Measurements from ENCODE around the gene GALNT10.
A peak's percentile ranks its signal among the peaks of the same experiment; 100 is the strongest.

DNA sequence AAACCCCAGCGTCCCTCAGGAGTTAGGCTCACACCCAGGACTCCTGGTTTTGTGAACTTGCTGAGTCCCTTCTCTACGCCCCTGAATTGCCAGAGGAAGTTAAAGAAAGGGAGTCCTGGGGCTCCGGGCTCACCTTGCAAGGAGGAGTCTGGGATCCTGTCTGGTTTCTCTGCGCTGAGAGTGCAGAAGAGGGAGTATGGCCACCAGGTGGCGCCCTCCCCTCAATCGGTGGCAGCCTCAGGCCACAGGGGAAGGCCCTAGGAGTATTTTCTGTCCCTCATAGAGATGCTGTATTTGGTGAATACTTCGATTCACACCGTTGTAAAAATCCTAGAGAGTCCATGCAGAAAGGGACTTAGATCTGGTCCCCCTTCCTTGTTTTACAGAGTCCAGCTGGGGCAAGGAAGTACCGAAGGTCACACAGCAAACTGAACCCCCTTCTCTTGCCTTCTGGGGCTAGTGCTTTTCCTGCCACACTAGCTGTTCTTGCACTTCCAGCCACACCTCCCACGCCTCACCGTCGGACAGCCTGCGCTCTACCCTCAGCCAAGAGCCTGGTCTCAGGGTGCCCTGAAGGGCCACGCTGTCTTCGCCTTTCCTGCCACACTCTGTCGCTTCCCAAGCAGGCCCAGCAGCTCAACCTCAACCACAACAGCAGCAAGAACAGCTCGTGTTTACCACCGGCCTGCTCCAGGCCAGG, 277.3 kb downstream of the GALNT10 start:
- TF ChIP-seq, protein P1, sequence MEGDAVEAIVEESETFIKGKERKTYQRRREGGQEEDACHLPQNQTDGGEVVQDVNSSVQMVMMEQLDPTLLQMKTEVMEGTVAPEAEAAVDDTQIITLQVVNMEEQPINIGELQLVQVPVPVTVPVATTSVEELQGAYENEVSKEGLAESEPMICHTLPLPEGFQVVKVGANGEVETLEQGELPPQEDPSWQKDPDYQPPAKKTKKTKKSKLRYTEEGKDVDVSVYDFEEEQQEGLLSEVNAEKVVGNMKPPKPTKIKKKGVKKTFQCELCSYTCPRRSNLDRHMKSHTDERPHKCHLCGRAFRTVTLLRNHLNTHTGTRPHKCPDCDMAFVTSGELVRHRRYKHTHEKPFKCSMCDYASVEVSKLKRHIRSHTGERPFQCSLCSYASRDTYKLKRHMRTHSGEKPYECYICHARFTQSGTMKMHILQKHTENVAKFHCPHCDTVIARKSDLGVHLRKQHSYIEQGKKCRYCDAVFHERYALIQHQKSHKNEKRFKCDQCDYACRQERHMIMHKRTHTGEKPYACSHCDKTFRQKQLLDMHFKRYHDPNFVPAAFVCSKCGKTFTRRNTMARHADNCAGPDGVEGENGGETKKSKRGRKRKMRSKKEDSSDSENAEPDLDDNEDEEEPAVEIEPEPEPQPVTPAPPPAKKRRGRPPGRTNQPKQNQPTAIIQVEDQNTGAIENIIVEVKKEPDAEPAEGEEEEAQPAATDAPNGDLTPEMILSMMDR (IDR thresholded peaks at IDR 0.05 in 2 of 3, conservative IDR thresholded peaks at IDR 0.05 in 1 of 3; ENCODE audit: insufficient read depth in 2 of 3, low read depth in 1 of 3, low read length in 3 of 3) = peak; percentile 88 to 91 (median 89)
- TF ChIP-seq POLR2AphosphoS5 (IDR thresholded peaks at IDR 0.05; ENCODE audit: control insufficient read depth, insufficient read depth, low read depth, low read length) (no peak), ELF2 (CRISPR knock-in tag; IDR thresholded peaks at IDR 0.05) (no peak), CREM (IDR thresholded peaks at IDR 0.05; ENCODE audit: low read depth) (no peak), ZBTB1 (CRISPR knock-in tag; IDR thresholded peaks at IDR 0.05; ENCODE audit: borderline replicate concordance, low read depth) (no peak), RFX5 (IDR thresholded peaks at IDR 0.05; ENCODE audit: low read depth, low read length) (no peak), POLR2A (conservative IDR thresholded peaks at IDR 0.05) (no peak), RBM34 (IDR thresholded peaks at IDR 0.05; ENCODE audit: borderline replicate concordance, insufficient read depth, low read length) (no peak)

Data from K562 (cell line).